ENCODE measurements around the gene IER3.
A peak's percentile ranks its signal among the peaks of the same experiment; 100 is the strongest.

Gene IER3, protein sequence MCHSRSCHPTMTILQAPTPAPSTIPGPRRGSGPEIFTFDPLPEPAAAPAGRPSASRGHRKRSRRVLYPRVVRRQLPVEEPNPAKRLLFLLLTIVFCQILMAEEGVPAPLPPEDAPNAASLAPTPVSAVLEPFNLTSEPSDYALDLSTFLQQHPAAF

DNA sequence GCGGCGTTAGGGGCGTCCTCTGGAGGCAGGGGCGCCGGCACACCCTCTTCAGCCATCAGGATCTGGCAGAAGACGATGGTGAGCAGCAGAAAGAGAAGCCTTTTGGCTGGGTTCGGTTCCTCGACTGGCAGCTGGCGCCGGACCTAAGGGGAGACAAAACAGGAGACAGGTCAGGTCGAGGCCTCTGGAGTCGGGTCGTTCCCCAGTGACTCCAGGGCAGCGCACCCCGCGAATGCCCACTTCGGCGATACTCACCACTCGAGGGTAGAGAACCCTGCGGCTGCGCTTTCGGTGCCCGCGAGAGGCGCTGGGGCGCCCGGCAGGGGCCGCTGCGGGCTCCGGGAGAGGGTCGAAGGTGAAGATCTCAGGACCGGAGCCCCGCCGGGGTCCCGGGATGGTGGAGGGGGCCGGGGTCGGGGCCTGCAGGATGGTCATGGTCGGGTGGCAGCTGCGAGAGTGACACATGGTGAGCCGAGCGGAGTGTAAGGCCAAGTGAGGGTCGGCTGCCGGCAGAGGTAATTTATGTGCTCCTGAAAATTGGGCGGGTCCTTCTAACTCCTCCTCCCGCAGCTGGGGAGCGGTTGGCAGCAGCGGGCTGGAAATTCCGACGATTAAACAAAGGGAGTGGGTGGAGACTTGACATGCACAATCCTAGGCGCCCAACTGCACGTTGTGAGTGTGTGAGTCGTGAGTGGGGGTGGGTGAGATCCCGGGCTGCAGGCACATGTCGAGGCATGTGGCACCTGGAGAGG is at the start of gene IER3:
Gene IER3 (minus strand): TSS at position 494 of the 752 bp plus-strand sequence. CDS start 29 bp downstream, at position 465.
- DNase-seq (ENCODE audit: low read depth in 2 of 2), result peak; percentile 81 to 82

DNA sequence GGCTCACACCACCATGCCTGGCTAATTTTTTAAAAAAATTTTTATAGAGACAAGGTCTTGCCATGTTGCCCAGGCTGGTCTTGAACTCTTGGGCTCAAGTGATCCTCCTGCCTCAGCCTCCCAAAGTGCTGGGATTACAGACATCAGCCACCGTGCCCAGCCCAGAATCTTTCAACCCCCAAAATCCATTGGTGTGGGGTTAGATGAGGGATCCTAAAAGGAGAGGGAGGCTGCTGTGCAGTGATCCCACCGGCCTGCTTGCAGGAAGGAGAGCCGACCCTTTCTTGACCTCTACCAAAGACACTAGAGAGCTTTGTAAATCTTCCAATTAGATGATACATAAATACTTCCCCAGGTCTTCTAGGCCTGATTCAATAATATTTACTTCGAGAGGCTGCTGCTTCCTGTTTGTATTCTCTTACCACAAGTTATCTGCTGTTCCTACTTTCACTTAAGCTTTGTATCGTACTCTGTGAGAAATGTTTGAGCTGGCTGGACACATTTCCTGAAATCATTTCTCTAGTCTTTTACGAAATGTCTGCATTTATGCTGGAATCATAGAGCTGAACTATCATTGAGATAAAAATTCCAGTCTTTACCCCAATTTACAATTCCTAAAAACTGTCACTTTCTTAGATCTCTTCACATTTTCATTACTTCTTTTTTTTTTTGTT is 49.3 kb upstream of the IER3 start:
- DNase-seq (ENCODE audit: low read depth in 2 of 2), result no peak

DNA sequence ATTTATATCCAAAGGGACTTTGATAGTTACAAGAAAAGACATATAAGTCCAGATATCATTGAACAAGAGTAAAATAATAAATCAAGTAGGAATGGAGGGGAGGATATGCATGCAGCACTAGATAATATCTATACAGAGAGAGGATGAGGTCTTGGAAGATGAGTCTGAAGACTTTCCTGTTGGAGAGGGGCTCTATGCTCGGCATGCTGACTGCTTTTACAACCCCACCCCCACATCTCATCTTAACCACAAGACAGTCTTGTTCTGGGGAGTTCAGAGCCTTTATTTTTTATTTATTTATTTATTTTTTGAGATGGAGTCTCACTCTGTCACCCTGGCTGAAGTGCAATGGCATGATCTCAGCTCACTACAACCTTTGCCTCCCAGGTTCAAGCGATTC is 48.4 kb upstream of the IER3 start:
- DNase-seq (ENCODE audit: low read depth in 2 of 2), result no peak

DNA sequence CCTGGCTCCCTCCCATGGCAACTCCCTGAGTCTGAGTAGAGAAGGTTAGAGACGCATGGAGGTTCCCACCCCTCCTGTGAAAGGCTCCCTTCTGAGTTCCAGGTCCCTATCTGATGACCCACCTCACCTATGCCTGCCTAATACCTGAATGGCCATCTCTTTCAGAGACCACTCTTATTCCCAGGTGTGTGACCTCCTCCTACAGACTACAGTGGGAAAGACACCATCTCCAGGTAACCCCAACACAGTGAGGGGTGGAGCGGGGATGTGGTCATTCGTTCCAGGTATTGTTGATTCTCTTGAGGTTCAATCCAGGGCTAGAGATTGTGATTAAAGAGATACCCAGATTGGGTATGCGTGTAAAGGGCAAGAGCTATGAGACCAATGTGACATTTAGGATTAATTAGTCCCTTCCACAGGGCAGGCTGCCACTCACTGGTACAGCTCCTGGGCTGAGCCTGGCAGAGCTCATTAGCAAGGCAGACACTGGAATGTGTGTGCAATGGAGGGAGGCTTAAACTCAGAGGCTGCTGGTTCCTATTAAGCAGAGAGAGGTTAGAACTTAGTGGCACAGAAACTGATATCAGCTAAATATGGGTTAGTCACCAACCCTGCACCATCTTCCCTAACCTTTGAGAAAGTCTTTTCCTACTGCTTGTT is 46.5 kb upstream of the IER3 start:
- DNase-seq (ENCODE audit: low read depth in 2 of 2), result no peak

DNA sequence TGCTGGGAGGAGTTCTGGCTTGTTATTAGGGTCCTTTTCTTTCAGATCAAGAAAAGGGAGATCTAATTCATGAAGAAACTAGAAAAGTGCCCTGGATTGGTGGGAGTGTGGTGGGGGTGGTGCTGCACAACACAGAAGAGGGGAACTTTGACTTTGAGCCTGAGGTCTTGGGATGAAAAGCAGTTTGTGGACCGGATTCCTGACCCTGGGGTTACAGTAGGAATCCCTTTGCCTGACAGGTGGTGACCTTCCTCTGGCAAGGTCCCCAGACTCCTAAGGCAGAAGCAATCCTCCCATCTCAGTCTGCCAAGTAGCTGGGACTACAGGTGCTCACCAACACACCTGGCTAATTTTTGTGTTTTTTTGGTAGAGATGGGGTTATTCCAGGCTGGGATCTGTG is 45.3 kb upstream of the IER3 start:
- DNase-seq (ENCODE audit: low read depth in 2 of 2), result no peak

DNA sequence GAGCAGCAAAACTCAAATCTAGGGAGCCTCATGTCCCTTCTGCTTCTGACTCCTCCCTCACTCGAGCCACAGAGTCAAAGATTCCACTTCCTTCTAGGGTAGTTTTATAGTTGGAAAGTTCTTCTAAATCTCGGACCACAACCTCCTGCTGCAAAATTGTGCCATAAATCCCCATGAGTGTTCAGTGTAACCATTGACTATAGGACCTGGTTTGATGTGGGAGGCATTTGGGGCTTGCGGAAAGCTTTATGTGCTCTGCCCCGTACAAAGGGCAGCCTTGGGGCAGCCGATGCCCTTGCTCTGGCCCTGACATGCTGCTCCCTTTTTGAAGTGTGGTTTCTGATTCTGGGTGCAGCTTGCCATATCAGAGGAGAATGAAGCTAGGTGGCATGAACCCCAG is 43.6 kb upstream of the IER3 start:
- no peak for DNase-seq (ENCODE audit: low read depth in 2 of 2)

DNA sequence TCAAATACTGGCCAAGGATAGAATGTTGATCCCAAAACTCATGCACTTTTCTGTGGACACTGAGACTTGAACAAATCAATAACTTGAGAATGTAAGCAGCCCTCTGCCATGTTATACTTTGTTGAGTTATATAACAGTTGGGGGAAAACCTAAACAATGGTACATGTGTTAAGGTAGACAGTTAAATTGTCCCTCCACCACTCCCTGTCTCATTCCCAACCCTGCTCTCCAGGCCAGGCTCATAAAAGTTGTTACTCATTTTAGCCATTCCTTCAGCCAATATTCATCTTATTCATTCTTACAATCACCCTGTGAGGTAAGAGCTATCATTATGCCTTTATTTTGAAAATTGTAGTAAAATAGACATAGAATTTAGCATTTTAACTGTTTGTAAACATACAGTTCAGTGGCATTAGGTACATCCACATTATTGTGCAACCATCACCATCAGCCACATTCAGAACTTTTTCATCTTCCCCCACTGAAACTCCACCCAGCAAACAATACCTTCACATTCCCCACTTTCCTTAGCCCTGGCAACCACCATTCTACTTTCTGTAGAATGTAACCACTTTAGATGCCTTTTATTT is 38.2 kb upstream of the IER3 start:
- DNase-seq (ENCODE audit: low read depth in 2 of 2), result no peak

DNA sequence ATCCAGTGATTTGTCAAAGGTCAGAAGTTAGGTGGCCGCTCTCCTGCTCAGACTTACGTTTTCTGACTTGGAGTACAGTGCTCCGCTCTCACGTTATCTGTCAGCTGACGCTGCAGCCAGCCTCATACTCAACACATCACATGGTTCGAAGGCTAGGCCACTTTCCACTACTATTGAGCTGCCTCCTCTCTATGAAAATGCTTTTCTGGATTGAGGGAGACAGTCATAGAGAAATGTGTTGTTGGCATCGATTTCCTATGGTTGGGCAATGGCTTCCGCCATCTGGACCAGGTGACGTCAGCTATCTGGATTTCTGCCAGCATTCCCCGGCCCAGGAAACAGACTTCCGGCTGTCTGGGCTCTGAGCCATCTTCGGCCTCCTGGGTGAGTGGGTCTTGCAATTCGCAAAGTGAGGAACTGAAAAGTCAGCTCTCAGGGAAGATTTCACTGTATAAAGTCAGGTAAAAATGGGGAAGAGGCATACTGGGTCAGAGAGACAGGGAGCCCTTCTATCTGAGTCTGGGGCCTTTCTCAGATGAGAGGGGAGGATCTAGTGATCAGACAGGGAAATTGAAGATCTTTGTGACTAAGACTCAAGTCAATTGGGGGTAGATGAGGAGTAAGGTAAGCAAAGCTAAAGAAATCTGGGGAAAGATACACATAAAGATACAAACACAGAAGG is 37.5 kb upstream of the IER3 start:
- no peak for DNase-seq (ENCODE audit: low read depth in 2 of 2)

DNA sequence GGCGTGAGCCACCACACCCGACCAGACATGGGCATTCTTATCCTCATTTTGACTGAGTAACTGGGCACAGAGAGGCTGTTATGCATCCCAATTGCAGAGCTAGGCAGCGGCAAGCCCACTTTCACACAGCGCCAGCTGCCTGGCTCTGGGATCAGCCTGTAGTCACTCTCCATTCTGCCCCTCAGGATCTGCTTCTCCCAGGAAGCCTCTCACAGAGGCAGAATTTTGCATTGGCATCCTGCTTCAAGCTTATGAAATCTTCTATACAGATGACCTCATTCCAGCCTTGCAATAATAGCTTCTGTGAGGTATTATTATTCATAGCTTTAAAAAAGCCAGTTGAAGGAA is 37.0 kb upstream of the IER3 start:
- DNase-seq (ENCODE audit: low read depth in 2 of 2), result no peak

DNA sequence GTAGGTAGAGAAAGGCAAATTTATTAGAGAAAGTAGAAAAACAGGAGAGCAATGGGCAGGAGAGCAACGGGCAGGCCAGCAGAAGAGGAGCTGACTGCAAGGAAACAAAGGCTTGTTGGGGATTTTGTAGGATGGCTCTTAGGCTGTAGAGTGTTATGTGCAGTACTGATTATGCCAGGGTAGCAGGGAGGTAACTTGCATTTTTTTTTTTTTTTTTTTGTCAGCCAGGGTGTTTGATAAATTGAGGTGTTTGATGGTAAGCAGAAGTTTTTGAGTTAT is 36.2 kb upstream of the IER3 start:
- DNase-seq (ENCODE audit: low read depth in 2 of 2), result no peak

DNA sequence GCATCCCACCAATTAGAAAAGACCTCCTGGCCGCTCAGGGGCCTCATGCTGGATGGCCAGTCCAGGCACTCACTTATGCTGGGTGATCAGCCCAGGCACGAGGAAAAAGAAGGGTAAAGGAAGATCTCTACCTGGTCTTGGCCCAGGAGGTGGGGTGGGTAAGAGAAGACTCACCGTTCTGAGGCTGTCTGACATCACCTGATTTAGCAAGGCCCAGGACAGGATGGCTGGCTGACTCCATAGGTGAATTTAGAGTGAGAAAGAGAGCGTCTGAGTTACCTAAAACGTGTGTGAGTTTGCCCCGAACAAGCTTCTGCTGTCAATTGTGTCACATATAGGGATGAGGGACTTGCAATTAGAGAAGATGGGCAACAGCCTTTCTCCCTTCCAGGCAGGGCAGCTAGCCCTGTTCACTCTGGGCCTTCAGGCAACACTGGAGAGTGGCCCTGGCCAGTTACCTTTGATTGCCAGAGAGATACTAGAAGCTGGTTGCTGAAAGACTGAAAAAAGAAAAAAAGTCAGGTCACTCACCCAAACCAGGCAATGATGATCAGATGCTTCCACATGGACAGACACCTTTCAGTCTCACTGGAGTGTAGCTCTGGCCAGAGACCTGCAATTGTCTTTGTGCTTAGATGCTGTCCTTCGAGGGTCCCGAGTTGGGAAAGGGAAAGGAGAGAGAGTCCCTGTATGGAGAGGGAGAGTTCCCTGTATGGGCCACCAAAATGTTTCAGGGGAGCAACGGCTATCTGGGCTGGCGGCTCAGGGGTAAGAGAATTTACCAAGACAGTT is 35.7 kb upstream of the IER3 start:
- no peak for DNase-seq (ENCODE audit: low read depth in 2 of 2)

DNA sequence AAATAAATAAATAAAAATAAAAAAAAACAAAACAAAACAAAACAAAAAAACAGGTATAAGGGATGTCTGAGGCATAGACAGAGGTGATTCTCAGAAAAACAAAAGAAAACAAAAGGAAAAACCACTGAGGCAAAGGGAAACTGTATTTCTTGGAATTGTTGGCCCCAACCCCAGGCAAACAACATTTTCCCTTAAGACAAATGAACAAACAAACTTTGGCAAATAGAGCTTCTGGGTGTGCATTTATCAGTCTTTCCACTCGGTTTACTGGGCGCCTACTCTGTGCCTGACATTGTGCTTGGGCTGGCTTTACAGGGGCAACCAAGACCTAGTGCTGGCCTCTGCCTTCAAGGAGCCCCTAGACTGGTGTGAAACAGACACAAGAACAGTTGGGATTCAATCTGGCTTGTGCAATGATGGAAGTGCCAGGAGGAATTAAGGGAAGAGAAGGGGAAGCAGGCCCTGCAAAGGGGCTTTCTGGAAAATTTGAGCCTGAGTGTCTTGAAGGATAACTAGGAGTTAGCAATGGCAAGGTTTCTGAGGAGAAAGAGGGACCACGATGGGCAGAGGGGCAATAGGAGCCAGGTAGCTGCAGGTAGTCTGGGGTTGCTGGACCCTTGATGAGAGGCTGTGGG is 33.8 kb upstream of the IER3 start:
- DNase-seq (ENCODE audit: low read depth in 2 of 2), result no peak

DNA sequence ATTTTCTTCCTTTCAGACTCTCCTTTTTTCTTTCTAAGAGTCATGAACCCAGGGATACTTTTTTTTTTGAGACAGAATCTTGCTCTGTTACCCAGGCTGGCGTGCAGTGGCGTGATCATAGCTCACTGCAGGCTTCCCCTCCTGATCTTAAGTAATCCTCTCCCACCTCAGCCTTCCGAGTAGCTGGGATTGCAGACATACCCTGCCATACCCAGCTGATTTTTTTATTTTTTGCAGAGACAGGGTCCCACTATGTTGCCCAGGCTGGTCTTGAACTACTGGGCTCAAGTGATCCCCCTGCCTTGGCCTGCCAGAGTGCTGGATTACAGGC is 32.8 kb upstream of the IER3 start:
- no peak for DNase-seq (ENCODE audit: low read depth in 2 of 2)

DNA sequence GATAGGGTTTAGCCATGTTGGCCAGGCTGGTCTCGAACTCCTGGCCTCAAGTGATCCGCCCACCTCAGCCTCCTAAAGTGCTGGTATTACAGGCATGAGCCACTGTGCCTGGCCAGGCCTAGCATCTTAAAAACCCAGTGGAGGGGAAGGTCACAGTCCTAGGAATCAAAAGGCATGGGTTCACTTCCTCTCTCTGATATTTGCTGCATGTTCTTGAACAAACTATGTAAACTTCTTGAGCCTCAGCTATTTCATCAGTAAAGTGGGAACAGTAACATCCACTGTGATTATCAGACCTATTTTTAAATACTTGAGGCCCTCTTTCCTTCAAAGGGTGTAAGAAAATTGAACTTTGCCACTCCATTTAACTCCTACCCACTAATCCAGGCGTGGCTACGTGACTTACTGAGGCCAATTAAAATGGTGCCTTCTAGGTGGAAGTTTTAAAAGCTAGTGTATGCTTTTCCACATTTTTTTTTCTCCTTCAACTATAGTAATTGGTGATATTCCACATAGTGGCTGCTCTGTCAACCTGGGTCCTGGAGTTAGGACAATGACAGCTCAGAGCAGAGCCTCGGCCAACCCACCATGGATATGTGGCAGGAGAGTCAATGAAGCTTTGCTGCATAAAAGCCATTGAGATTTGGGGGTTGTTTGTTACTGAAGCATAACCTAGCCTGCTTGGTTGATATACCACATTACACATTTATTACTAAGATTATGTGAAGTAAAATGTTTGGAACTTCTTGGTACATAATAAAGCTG is 32.2 kb upstream of the IER3 start:
- DNase-seq (ENCODE audit: low read depth in 2 of 2), result no peak

DNA sequence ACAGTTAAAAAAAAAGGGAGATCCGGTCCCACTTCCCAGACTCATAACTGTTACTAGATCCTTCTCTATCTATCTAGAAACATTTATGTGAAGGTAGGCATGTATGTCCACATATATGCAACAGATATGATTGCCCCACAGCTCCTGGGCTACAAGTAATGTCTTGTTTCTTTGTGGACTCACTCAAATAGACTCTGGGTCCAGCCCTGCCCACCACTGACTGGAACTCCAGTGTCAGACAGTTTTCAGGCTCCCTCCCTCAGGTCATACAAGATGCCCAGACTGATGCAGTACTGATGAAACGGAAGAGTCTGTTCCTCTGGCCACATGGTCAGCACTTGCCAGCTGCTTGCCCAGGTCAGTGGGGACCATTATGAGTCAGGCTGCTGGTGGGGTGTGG is 30.8 kb upstream of the IER3 start:
- DNase-seq (ENCODE audit: low read depth in 2 of 2), result no peak

DNA sequence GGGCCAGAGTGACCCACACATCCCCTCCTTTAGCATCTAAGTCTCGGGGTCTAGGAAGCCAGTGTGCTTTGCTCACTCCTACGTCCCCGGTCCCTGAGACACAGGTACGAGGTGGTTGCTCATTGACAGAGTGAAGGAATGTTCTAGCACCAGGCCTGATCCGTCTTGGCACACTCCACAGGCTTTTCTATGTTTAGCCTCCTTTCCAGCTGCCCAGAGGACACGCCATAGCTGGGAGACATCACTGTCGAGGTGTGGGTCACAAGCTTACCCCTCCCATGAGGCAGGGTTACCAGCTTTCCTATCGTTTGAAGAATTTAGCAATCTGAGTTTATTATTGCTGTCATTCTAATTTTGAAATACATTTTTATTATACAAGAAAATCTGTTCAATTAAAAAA is 30.4 kb upstream of the IER3 start:
- DNase-seq (ENCODE audit: low read depth in 2 of 2), result no peak

DNA sequence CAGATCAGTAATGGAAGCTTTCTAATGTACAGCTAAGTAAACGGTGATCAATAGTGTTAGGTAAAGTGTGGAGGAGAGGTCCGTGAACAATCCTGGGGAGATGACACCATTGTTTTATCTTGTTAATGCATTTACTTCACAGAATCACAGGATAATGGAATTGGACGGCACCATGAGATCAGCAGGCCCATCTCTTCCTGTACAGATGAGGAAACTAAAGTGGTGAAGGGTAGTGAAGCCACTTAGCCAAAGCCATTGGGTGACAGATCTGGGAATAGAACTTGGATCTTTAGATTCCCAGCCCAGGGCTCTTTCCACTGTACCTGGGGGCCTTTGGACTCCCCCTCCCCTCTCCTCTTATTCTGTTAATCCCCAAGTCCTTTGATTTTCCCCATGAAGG is 26.2 kb upstream of the IER3 start:
- DNase-seq (ENCODE audit: low read depth in 2 of 2), result no peak

DNA sequence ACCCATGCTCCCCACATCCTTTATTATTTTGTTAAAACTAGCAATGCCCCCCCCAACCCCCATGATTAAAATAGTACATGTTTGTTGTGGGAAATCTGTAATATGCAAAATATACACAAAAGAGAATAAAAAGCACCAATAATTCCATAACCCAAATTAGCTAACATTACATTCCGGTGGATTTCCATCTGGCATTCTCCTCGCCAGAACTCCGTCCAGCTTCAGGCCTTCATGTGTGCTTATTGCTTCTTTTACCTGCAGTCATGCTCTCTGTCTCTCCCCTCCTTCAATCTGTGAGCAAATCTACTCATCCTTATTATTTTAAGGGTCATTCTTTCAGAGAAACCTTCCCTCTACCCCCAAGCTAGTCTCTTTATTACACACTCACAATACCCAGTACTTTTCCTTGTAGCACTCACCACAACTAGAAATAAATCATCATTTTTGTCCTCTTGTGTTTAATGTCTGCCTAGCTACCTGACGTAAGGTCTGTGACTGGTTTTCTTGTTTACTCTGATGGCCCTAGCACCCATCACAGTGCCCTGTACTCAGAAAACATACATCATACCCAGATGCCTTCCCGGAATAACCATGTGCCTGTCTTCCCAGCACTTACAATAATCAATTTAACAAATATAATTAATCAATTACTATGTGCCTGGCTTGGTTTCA is 25.6 kb upstream of the IER3 start:
- no peak for DNase-seq (ENCODE audit: low read depth in 2 of 2)

DNA sequence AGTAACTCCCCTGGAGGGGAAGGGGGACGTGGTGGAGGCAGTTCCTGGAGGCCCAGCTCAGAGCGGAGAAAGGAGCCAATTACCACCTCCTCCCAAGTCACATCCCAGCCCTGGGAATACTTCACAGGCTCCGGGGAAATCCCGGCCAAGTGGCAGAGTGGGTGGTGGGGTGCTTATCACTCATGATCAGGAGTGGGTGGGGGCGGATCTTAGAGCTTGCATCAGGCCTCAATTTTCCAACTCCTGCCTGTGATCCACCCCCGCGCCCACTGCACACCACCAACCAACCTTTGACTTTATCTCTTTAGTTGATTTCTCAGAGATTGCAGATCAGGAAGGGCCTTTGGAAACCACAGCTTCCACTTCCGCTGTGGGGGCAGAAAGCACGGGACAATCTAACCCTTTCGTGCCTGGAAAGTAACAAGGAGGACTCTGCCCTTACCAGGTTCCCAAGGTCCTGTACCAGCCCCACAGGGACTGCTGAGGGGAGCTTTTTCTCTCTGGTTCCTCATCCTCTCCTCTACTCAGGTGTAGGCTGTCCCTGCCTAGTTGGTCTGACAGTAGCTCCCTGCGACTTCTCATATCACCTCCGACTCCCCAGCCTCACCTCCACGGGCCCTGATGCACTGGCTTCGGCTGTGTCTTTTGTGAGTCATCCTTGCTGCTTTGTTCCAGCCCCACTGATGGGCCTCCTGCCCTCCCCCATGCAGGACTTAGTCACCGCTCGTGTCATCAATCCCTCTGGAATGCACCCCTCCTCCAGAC is 24.9 kb upstream of the IER3 start:
- DNase-seq (ENCODE audit: low read depth in 2 of 2), result peak; percentile 80 to 84

All from stimulated activated CD8-positive, alpha-beta memory T cell treated with anti-CD3 and anti-CD28 coated beads, Interleukin-15, amount 100 ng/mL, for 48 hours (primary cell).